MM.1S (cell line): ENCODE data around the gene ANKRD29.

Experiments used
- CTCF ChIP-seq: fragments of 300-600 bp; sonication (generic); IDR thresholded peaks from 2 replicates; pipeline ENCODE4 v1.5.1; 2016; ENCODE audit warnings: antibody characterized with exemption, low read length, mixed read lengths
- EZH2 ChIP-seq: fragments of 300-600 bp; sonication (generic); optimal IDR thresholded peaks from 2 replicates; pipeline ENCODE3; 2017; ENCODE audit warnings: low read depth, mild to moderate bottlenecking, antibody characterized with exemption, low read length, mixed read lengths
- EZH2phosphoT487 ChIP-seq: fragments of 300-600 bp; sonication (generic); IDR thresholded peaks from 2 replicates; pipeline ENCODE4 v1.6.1; 2018; ENCODE audit warnings: antibody characterized with exemption, low read length

DNA sequence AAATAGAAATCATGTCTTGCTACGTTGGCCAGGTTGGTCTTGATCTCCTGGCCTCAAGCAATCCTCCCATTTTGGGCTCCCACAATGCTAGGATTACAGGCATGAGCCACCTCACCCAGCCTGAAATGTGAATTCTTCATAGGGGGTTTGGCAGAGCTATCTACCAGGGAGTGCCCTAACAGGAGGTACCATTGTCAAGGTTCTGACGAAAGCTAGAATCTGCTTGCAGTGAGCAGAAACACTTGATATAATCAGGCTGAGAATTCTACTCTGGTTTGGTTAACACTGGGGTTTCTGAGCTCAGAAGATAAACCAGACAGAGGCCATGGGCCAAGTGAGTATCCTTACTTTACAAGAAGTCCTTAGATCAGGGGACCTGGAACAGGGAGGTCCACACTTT lies 19.3 kb upstream of the ANKRD29 start:
- TF ChIP-seq CTCF (no peak), EZH2phosphoT487 (no peak), EZH2 (no peak)
